GM12878 (cell line): ENCODE measurements around the gene DDAH1. TPM values are rescaled to one million over a fixed set of nuclear protein-coding genes. Genes with fewer than 3 reads are reported as not detected.

ENCODE experiments used
- ATAC-seq: fragments of 200-7000 bp; cut with Tn5 transposase; 3 replicates; pipeline ENCODE4 v1.9.1; 2020; ENCODE audit warnings: mild to moderate bottlenecking, moderate library complexity
- BruUV-seq: library from RNA; stranded (reverse); fragments of 400-500 nt; replicated peaks from 2 replicates; lab custom pipeline; 2021; lab: Mats Ljungman, UMichigan
- CTCF ChIA-PET: fragments of 300-600 bp; sonication (Branson Sonifier 250); formaldehyde crosslinking; extraction: SDS; loops from one replicate; lab custom pipeline; 2021; ENCODE audit warnings: inconsistent platforms; lab: Yijun Ruan, JAX
- POLR2A ChIA-PET: fragments of 350-600 bp; formaldehyde crosslinking; extraction: SDS; loops from one replicate; lab custom pipeline; 2021; ENCODE audit warnings: inconsistent platforms; lab: Charles Lee
- RAD21 ChIA-PET: fragments of 300-600 bp; sonication (Branson Sonifier 250); formaldehyde crosslinking; loops from one replicate; lab custom pipeline; 2023; ENCODE audit warnings: antibody characterized with exemption; ENCODE audit not compliant: unreplicated experiment; lab: Charles Lee
- SMC1A ChIA-PET: fragments of 300-600 bp; sonication (Branson Sonifier 250); formaldehyde crosslinking; loops from one replicate; lab custom pipeline; 2023; ENCODE audit not compliant: unreplicated experiment, uncharacterized antibody; lab: Charles Lee
- DNase-seq: peaks from one replicate; pipeline ENCODE4 v3.0.0-alpha.2; 2011; ENCODE audit warnings: low read depth, low spot score
- FAIRE-seq: peaks from 3 replicates; lab custom pipeline; 2011; peaks lifted over from hg19 to GRCh38; lab: Jason Lieb, UNC
- H2AFZ ChIP-seq: 2 replicates; pipeline ENCODE4 v1.6.0; 2011; ENCODE audit warnings: low read depth, low read length, control low read depth; ENCODE audit not compliant: control insufficient read depth
- H3K27ac ChIP-seq: 2 replicates; pipeline ENCODE4 v1.5.1; 2011; ENCODE audit warnings: control low read depth; ENCODE audit not compliant: control insufficient read depth, insufficient read depth
- H3K27me3 ChIP-seq, 2 experiments: replicated peaks in 1 of 2; 2 replicates each; pipeline versions ENCODE4 v1.6.0 to v1.6.1; 2011; ENCODE audit warnings: low read length in 1 of 2; ENCODE audit not compliant: control insufficient read depth in 2 of 2, insufficient read depth in 2 of 2
- H3K36me3 ChIP-seq, 2 experiments: 2 replicates each; pipeline ENCODE4 v1.5.1; 2011; ENCODE audit warnings: low read length in 1 of 2; ENCODE audit not compliant: control insufficient read depth in 2 of 2, insufficient read depth in 2 of 2
- H3K4me1 ChIP-seq: 2 replicates; pipeline ENCODE4 v1.6.1; 2011; ENCODE audit warnings: mild to moderate bottlenecking, low read length, moderate library complexity, mixed read lengths; ENCODE audit not compliant: control insufficient read depth, insufficient read depth
- H3K4me2 ChIP-seq: 2 replicates; pipeline ENCODE4 v1.6.0; 2011; ENCODE audit warnings: control low read depth; ENCODE audit not compliant: control insufficient read depth, insufficient read depth
- H3K4me3 ChIP-seq: fragments of 200-600 bp; sonication (generic); 2 replicates; pipeline ENCODE4 v1.5.1; 2016
- H3K79me2 ChIP-seq: 2 replicates; pipeline ENCODE4 v1.6.0; 2011; ENCODE audit warnings: low read length; ENCODE audit not compliant: control insufficient read depth, insufficient read depth
- H3K9ac ChIP-seq: 2 replicates; pipeline ENCODE4 v1.8.0; 2011; ENCODE audit warnings: low read length, control low read depth, mixed read lengths; ENCODE audit not compliant: control insufficient read depth, insufficient read depth
- H3K9me3 ChIP-seq: replicated peaks from 3 replicates; pipeline ENCODE4 v1.5.1; 2011; ENCODE audit warnings: mild to moderate bottlenecking, low read length; ENCODE audit not compliant: control insufficient read depth, insufficient read depth
- H4K20me1 ChIP-seq: 2 replicates; pipeline ENCODE4 v1.6.0; 2011; ENCODE audit not compliant: control insufficient read depth, insufficient read depth
- EGR1 ChIP-seq, 2 experiments: IDR thresholded peaks; 1 replicate in 1 of 2; 2 replicates in 1 of 2; pipeline ENCODE4 v1.6.1; 2011 to 2012; ENCODE audit warnings: low read depth in 2 of 2, low read length in 2 of 2, borderline replicate concordance in 1 of 2, mild to moderate bottlenecking in 1 of 2, moderate library complexity in 1 of 2
- MLLT1 ChIP-seq: fragments of 450-650 bp; IDR thresholded peaks from 2 replicates; pipeline ENCODE4 v1.6.1; 2016; ENCODE audit warnings: mild to moderate bottlenecking
- NKRF ChIP-seq: fragments of 450-650 bp; conservative IDR thresholded peaks from 2 replicates; pipeline ENCODE4 v1.6.1; 2017; ENCODE audit warnings: mild to moderate bottlenecking, moderate library complexity
- YY1 ChIP-seq: IDR thresholded peaks from 2 replicates; pipeline ENCODE4 v1.6.1; 2011; ENCODE audit warnings: low read depth, mild to moderate bottlenecking, low read length
- ZBTB33 ChIP-seq: fragments of 450-650 bp; IDR thresholded peaks from 2 replicates; pipeline ENCODE4 v1.6.1; 2017; ENCODE audit warnings: mild to moderate bottlenecking
- ZNF687 ChIP-seq: fragments of 450-650 bp; IDR thresholded peaks from 2 replicates; pipeline ENCODE4 v1.6.1; 2017; ENCODE audit warnings: mild to moderate bottlenecking, moderate library complexity
- WGBS: methylation state at CpG from one replicate; pipeline ENCODE4 v1.1.6; 2016; ENCODE audit warnings: low lambda C conversion rate; ENCODE audit not compliant: insufficient replicate concordance, insufficient coverage; ENCODE audit errors: missing lambda C conversion rate; 5-methylcytosine and 5-hydroxymethylcytosine counted together
- in situ Hi-C: fragments of 300-500 bp; cut with MboI; formaldehyde crosslinking; loops from 9 replicates; pipeline ENCODE4 v1.14.3; 2018; ENCODE audit warnings: mixed read lengths
- intact Hi-C: fragments of 100-400 bp; cut with micrococcal nuclease; formaldehyde crosslinking; loops from one replicate; pipeline ENCODE4 v1.14.2; 2022; ENCODE audit not compliant: unreplicated experiment
- polyA plus RNA-seq, 11 experiments: library from polyadenylated mRNA; depleted of rRNA in 4 of 11; unstranded in 6 of 11; stranded (reverse) in 5 of 11; fragments of >200 nt; fragmentation: Nextera tagmentation in 4 of 11; fragmentation: Illumina TruSeq in 1 of 11; extraction: Ambion mirVana in 4 of 11; extraction: Trizol in 1 of 11; gene quantifications; 1 replicate in 1 of 11; 2 replicates in 10 of 11; pipeline versions ENCODE4 v1.2.1 to v1.2.3, GENCODE V29; 2011 to 2016; ENCODE audit warnings: inconsistent platforms in 2 of 11, missing spikeins in 2 of 11, low read depth in 1 of 11
- total RNA-seq, 4 experiments: library from RNA; depleted of rRNA in 3 of 4; stranded (reverse); fragments of >200 nt in 3 of 4; fragmentation: Illumina TruSeq in 1 of 4; extraction: Trizol in 1 of 4; gene quantifications; 2 replicates each; pipeline versions ENCODE4 v1.2.1 to v1.2.3, GENCODE V29; 2013 to 2021

The DDAH1 gene
- total and polyA plus RNA-seq, 10 of the 15 experiments (the other 5 are each of a cell fraction or from before 2014, with no cell fraction given): 0.07 to 0.88 (median 0.27) TPM; not detected in 6

GRCh38 chr1:85276978-85277639, 187.8 kb downstream of the DDAH1 start (continued):
- TF ChIP-seq NKRF: peak; percentile 58; the same call in 1 of the 2 replicates

GRCh38 chr1:85276215-85276977, 188.6 kb downstream of the DDAH1 start, which contains the start of gene BCL10:
Gene BCL10, minus strand, starts transcription at chr1:85276632. Its CDS starts 280 bp downstream, at chr1:85276352.
- 0 out of 4 replicates have a peak, but pooled peaks cover 0 to 5% of the 10 kb centered on the region in 2 experiments for H3K36me3 ChIP-seq
- ChIA-PET CTCF (interaction anchor here (0.6 to 10.6 kb wide), 11 partner anchors 16 to 504 kb away, joined by 3 to 229 read pairs (median 5); partner anchors contain the start of gene C1orf52), SMC1A (interaction anchor here (0.7 to 11.2 kb wide), 12 partner anchors 9 to 519 kb away, joined by 3 to 110 read pairs (median 3); partner anchors contain the start of gene C1orf52), RAD21 (interaction anchor here (0.6 to 4.1 kb wide), 9 partner anchors 11 to 979 kb away, joined by 3 to 30 read pairs (median 5); partner anchors contain the start of gene C1orf52), POLR2A (interaction anchor here (0.6 to 7.1 kb wide), 14 partner anchors 8 to 703 kb away, joined by 3 to 61 read pairs (median 5); partner anchors contain the start of genes C1orf52 and CTBS)
- peak within 1 kb of the TSS; percentile 83 for H3K4me2 ChIP-seq
- FAIRE-seq: peak; percentile 80
- no peaks in the 10 kb centered on the region for H3K9me3 ChIP-seq
- H3K79me2 ChIP-seq: peaks cover 52% of the 10 kb centered on the region
- WGBS: under 1% methylated on average over 69 of the region's 78 CpGs
- DNase-seq: peak; percentile 97
- peak within 1 kb of the TSS; percentile 94 for H3K27ac ChIP-seq
- intact Hi-C loops (loop anchor here (1.0 to 2.0 kb wide), 2 partner anchors 17 to 22 kb away; partner anchors contain the start of gene C1orf52), in situ Hi-C loops (loop anchor here (10.0 kb wide), 1 partner anchor 702 kb away; the partner anchor contains the start of gene CTBS)
- BruUV-seq: no TSS peak
- H2AFZ ChIP-seq: peak within 1 kb of the TSS; percentile 93
- H3K27me3 ChIP-seq: no peaks in the 10 kb centered on the region
- peak within 1 kb of the TSS; percentile 90 for H3K9ac ChIP-seq
- H4K20me1 ChIP-seq: no peaks in the 10 kb centered on the region
- ATAC-seq: peak; percentile 97
- H3K4me3 ChIP-seq: peak within 1 kb of the TSS; percentile 87
- peaks cover 4% of the 10 kb centered on the region for H3K4me1 ChIP-seq
- peak; percentile 4; the same call in 1 of the 2 replicates for TF ChIP-seq MLLT1
- peak; percentile 54 for TF ChIP-seq YY1
- peak; percentile 7; the same call in 1 of the 2 replicates for TF ChIP-seq ZNF687
- TF ChIP-seq ZBTB33: peak; percentile 40; the same call in 1 of the 2 replicates
- TF ChIP-seq EGR1 (IDR thresholded peaks at IDR 0.05; ENCODE audit: borderline replicate concordance in 1 of 2, low read depth in 2 of 2, low read length in 2 of 2): peak in 1 of 2 experiments; percentile 26; a peak in 1 of 3 replicates
